Activated CD4-positive, alpha-beta T cell treated with anti-CD3 and anti-CD28 coated beads, Interleukin-2, amount 50 U/mL, for 1 hour (primary cell): ENCODE results near the gene GCFC2.
A peak's percentile ranks its signal among the peaks of the same experiment; 100 is the strongest.
"Not testable (repeated sequence)": the region's sequence is repeated elsewhere in the genome, so short reads cannot be mapped to it uniquely, and the experiment has no call there.

ENCODE experiments used
- DNase-seq: peaks from one replicate; pipeline ENCODE4 v3.0.0-alpha.2; 2020

The GCFC2 gene

DNA sequence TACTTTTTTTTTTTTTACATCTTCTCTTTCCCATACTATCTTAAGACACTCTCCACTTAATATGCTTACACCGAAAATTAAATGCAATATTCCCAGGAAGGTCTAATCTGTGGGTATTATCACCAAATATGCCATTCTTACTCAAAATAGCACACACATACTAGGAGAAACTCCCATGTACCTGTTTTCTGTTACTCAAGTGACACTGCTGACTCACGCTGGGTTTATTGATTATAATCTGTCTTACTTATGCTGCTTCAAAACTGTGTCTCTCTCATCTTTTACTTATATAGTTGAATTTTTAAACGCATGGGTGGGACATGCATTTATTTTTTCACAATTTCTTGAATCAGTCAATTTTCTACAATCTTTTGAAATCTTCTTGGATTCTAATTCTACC, 34.3 kb downstream of the GCFC2 start:
- DNase-seq = no peak

DNA sequence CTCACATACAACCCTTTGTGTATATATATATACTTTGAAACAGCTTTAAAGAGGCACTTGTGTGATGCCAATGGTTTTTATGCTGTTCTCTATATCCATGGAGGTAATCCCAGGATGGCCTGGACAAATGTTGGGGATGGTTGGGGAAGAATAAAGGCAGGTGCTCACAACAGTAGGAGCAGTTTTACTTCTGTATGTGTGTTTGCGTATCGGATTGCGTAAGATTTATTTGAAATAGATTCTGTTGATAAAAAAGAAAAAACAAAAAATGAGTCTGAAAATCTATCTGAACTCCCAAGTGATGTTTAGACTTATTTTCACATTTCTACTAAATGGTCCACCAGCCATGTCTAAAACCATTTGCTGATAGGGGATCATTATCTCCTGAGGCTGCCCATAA, 34.8 kb downstream of the GCFC2 start:
- no peak for DNase-seq

GRCh38 chr2:75675423-75675822, 35.3 kb downstream of the GCFC2 start:
- not testable (repeated sequence) for DNase-seq

DNA sequence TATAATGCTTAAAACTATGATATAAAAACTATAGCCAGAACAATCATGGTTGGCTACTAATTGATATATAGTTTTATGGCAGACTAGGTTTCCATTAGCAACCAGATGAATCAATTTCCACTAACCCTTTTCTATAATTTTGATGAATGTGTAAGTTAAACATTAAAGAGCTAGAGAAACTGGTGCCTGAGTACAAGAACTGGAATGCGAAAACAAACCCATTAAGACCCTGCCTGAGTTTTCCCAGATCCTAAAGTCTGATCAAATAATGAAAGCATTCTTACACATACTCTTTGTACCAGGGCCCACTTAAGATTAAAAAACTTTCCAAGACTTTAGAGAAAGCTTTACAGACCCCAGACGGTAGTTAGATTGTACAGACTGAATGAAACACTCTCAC, 42.8 kb downstream of the GCFC2 start:
- DNase-seq = no peak

GRCh38 chr2:75666911-75667310, 43.8 kb downstream of the GCFC2 start:
- DNase-seq = no peak

- DNase-seq = no peak
Measured at GRCh38 chr2:75657798-75658197, 52.9 kb downstream of the GCFC2 start.

DNA sequence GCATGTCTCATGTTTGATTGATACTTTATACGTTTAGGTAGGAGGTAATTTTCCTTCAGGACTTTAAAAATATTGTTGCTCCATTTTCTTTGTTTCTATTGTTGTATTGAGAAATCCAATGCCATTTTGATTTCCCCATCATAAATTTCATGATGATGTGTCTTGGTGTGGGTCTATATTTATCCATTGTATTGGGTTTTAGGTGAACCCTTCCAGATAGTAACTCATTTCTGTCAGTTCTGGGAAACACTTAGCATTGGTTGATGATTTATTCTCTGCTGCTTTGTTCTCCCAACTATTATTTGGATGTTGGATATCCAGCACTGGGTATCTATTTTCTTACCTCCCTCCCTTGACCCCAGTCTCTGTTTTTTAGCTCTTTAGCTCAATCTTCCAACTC, 54.2 kb downstream of the GCFC2 start:
- DNase-seq = no peak

- DNase-seq = no peak
Measured at GRCh38 chr2:75655861-75656260, 54.9 kb downstream of the GCFC2 start.

- no peak for DNase-seq
Measured at GRCh38 chr2:75654012-75654411, 56.7 kb downstream of the GCFC2 start.

GRCh38 chr2:75647771-75648170, 62.9 kb downstream of the GCFC2 start:
- DNase-seq = no peak

- DNase-seq = peak; percentile 66
Measured at GRCh38 chr2:75646583-75647425, 63.9 kb downstream of the GCFC2 start, which contains the start of gene MRPL19. TSS of gene MRPL19 (plus strand) at chr2:75646783. CDS start at chr2:75646808, 25 bp downstream.

DNA sequence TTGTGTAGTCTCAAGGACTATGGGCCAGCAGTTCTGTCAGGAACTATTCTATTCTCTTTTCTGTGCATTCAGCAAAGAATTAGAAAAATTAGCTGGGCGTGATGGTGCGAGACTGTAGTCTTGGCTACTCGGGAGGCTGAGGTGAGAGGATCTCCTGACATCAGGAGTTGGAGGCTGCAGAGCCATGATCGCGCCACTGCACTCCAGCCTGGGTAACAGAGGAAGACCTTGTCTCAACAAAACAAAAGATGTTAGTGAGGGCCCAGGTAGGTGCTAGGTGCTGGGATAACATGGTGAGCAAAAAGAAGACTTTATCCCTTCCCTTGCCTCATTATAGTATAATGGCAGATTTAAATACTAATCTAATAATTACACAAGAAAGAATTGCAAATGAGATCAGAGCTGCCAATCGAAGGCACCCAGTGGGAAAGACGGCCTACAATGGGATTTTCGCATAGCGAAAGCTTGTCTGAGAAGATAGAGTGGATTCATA, 64.6 kb downstream of the GCFC2 start:
- no peak for DNase-seq

DNA sequence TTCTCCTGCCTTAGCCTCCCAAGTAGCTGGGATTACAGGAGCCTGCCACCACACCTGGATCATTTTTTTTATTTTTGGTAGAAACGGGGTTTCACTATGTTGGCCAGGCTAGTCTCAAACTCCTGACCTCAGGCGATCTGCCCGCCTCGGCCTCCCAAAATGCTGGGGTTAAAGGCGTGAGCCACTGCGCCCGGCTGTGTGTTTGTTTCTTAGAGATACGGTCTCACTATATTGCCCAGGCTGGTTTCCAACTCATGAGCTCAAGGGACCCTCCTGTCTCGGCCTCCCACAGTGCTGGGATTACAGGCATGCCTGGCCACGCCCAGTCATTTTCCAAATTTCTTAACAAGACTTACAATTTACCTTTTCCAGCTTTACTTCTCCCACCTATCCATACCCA, 65.1 kb downstream of the GCFC2 start:
- DNase-seq = no peak

DNA sequence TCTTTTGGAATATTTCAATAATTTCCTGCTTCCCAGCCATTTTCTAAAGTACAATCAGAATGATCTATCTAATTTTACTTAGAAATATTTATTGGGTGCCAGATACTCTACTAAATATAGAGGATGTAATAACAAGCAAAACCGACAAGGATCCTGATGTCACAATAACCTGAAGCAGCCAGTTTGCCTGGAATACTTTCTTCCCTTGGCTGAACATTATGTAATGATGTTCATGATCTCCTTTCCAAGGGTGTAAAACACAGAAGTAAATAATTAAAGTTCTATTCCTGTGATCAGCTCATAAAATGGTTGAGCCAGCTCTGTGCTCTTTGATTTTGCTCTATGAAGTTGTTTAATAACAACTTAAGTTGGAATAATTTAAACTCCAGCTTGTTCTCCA, 66.7 kb downstream of the GCFC2 start:
- DNase-seq = no peak

DNA sequence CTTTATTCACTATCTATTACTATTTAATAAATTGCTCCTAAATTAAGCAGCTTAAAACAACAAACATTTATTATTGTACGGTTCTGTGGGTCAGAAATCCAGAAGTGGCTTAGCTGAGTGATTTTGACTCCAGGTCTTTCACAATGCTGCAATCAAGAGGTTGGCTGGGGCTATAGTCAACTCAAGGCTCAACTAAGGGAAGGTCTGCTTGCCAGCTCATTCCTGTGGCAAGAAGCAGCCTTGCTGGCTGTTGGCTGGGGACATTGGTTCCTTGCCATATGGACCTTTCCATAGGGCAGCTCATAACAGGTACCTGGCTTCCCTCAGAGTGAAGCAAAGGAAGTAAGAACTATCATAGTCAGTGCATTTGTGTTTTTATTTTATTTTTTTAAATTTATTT, 69.1 kb downstream of the GCFC2 start:
- no peak for DNase-seq

GRCh38 chr2:75640621-75641121, 70.0 kb downstream of the GCFC2 start:
- DNase-seq = peak; percentile 47

DNA sequence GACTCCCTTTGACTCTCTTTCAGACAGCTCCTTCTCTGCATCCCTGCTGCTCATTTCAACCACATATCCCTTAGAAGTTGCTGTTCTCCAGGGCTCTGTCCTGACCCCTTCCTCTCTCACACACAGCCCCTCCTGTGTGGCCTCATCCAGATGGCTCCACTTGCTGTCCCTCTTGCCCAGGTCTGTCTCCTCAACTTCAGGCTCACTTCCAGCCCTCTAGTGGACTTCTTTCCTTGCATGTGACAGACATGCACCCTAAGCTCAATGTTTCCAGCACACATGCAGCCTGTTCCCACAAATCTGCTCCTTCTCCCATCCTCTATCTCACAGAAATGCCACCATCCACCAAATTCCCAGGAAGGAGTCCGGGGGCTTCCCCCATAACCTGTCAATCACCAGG, 73.1 kb downstream of the GCFC2 start:
- no peak for DNase-seq

DNA sequence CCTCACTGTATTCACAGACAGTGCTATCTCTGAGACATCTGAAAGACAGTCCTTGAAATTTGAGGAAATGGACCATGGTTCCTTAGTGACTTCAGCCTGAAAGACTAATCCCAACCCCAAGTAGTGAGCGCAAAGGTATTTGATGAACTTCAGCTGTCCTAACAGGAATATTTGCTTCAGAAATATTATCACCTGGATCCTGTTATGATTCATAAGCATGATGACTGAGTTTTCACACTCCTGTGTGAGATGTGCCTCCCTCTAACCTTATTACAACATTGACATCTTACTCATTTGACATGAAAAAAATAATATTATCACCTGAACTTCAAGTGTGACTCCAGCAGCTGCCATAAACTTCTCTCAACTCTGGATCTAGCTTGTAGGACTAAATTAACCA, 75.8 kb downstream of the GCFC2 start:
- DNase-seq = no peak

DNA sequence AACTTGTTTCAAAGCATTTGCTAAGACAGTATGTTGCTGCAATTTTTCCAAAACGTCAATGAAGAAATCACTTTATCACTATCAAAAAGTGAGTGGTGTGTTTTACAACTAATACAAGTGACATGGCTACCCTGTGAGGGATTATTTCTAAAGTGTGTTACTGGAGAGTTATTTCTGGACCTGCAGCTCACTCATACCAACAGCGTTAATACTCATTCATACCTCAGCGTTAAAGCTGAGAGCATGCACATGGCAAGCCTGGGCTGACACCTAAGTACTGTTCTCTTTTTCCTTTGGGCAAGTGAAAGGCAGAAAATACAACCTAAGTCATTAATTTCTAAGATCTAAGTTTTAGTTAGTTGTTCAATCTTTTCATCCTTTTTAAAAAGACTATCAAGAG, 77.1 kb downstream of the GCFC2 start:
- no peak for DNase-seq

DNA sequence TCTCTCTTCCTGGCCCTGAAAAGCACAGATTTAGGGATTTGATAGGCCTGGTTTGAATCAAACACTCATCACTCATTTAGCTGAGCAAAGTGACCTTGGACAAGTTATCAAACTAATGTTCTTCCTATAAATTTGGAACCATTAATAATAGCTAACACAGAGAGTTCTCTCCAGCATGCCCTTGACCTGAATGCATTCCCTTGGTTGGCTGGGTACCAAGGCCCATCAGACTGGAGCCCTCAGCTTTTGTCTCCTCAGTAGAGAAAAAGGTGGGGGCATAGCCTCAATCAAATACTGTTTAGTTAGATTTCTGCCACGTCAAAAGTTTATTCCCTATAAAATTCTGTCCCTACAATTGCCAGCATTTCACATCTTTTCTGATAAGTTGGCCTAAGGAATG, 77.9 kb downstream of the GCFC2 start:
- DNase-seq = no peak

DNA sequence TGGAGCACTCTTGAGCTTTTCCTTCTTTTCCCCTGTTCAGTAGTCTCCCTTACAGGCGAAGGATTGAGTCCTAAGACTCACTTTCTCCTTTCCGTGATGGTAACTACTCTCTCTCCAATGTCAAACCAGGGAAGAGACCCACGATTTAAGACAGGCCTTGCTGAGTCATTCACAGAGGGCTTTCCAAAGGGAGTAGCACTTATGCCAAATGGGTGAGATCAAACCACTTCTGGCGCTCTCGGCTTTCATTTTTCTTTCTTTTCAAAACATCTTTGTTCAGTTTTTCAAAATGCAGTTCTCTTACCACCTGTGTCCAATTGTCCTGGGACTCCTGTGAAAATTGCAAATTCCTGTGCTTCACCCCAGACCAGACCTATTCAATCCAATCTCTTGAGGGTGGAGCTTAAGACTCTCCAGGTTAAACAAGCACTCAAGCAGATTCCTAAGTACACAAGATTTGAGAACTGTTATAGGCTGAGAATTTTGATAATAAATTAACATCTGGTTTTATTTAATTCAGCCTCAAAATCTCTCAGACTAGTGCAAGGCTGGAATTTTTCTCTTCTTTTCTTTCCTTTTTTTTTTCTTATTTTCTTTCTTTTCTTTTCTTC, 78.5 kb downstream of the GCFC2 start:
- DNase-seq = no peak

GRCh38 chr2:75627902-75628504, 82.7 kb downstream of the GCFC2 start:
- DNase-seq = peak; percentile 55

DNA sequence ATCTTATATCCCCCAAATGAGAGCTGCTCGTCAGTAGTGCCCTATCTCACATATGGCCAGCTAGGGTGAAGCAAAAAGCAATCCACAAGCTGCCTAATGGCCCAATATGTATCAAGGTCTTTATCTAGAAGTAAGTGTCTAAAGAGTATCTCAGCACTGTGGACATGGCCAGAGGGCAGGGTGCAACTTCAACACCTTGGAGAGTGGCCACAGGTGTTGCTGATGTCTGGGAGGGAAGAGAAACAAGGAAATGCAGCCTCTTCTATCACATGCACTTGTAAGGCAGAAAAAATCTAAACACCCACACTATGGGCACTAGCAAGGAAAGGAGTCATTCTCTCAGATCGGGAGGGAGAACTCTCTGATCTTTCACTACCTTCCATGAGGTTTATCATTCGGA, 87.8 kb downstream of the GCFC2 start:
- DNase-seq = no peak

DNA sequence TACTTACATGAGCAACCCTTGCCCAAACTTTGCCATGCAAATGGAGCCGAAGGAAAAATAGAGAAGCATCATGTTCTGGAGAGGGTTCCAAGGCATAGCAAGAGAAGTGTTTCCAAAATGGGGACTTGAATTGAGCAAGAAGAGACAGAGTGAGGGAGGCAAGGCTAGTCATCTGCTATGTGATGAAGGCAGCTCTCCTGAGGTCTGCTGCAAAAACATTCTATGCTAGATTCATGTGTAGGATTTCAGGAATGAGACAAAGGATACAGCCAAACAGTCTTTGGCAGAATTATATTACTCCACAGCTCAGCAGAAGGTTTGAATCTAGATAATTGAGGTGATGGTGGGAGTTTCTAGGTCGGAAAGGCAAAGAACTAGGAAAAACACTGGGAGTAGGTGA, 88.2 kb downstream of the GCFC2 start:
- DNase-seq = no peak
